ENCODE results near the gene C10orf105. TPM values are rescaled to one million over a fixed set of nuclear protein-coding genes. Genes with fewer than 3 reads are reported as not detected.
A peak's percentile ranks its signal among the peaks of the same experiment; 100 is the strongest.

C10orf105 gene
- total RNA-seq, 1 experiment from 2014 or later: not detected

GRCh38 chr10:71713135-71714030 is 6.2 kb downstream of the C10orf105 start:
- H3K27ac Mint-ChIP-seq (ENCODE audit: unreplicated experiment): peak overlapping the region; percentile 70
- intact Hi-C loops (cut with micrococcal nuclease; ENCODE audit: unreplicated experiment): no loop called here
- DNase-seq: peak; percentile 44
- no peaks in the 10 kb centered on the region for H3K27me3 Mint-ChIP-seq (ENCODE audit: unreplicated experiment)
- peaks cover 18% of the 10 kb centered on the region for H3K4me1 Mint-ChIP-seq (ENCODE audit: low read depth, unreplicated experiment)
- BruUV-seq (replicated peaks): no TSS peak
- no peak for TF ChIP-seq CTCF (IDR thresholded peaks at IDR 0.05; ENCODE audit: unreplicated experiment)
- H3K36me3 Mint-ChIP-seq (ENCODE audit: insufficient read depth, unreplicated experiment): peaks cover 4% of the 10 kb centered on the region
- H3K4me3 Mint-ChIP-seq (ENCODE audit: low read depth, unreplicated experiment): no peak overlapping the region
- CTCF ChIA-PET: interaction anchor here (0.8 to 1.6 kb wide), 4 partner anchors 16 to 370 kb away, joined by 3 to 5 read pairs (median 4); no protein-coding TSS in a partner anchor
- H3K9me3 Mint-ChIP-seq (ENCODE audit: low read depth, unreplicated experiment): no peaks in the 10 kb centered on the region

DNA sequence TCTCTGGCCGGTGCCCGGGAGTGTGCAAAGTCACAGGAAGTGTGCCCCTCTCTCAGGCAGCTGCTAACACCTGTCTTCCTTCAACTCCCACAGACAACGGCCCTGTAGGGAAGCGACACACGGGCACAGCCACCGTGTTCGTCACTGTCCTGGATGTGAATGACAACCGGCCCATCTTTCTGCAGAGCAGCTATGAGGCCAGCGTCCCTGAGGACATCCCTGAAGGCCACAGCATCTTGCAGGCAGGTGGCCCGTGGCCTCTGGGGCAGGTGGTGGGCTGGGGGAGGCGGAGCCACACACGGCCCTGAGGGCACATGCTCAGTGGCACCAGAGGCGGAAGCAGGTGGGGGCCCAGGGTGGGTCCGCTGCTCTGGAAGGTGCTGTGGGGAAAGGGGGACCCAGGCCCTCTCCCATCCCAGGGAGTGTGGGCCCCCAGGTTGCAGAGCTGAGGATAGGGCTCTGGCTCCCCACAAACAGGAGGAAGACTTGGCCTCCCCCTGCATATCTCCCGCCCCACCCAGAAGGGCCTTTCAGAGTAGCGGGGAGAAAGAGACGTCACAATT is 6.9 kb downstream of the C10orf105 start:
- no peak overlapping the region for H3K4me3 Mint-ChIP-seq (ENCODE audit: low read depth, unreplicated experiment)
- no peak for TF ChIP-seq CTCF (IDR thresholded peaks at IDR 0.05; ENCODE audit: unreplicated experiment)
- intact Hi-C loops (cut with micrococcal nuclease; ENCODE audit: unreplicated experiment): no loop called here
- CTCF ChIA-PET: interaction anchor here (1.1 to 1.6 kb wide), 3 partner anchors 16 to 369 kb away, joined by 3 to 5 read pairs (median 4); no protein-coding TSS in a partner anchor
- H3K27me3 Mint-ChIP-seq (ENCODE audit: unreplicated experiment): no peaks in the 10 kb centered on the region
- peaks cover 4% of the 10 kb centered on the region for H3K36me3 Mint-ChIP-seq (ENCODE audit: insufficient read depth, unreplicated experiment)
- peaks cover 18% of the 10 kb centered on the region for H3K4me1 Mint-ChIP-seq (ENCODE audit: low read depth, unreplicated experiment)
- H3K27ac Mint-ChIP-seq (ENCODE audit: unreplicated experiment): no peak overlapping the region
- DNase-seq: no peak
- no TSS peak for BruUV-seq (replicated peaks)
- H3K9me3 Mint-ChIP-seq (ENCODE audit: low read depth, unreplicated experiment): no peaks in the 10 kb centered on the region

DNA sequence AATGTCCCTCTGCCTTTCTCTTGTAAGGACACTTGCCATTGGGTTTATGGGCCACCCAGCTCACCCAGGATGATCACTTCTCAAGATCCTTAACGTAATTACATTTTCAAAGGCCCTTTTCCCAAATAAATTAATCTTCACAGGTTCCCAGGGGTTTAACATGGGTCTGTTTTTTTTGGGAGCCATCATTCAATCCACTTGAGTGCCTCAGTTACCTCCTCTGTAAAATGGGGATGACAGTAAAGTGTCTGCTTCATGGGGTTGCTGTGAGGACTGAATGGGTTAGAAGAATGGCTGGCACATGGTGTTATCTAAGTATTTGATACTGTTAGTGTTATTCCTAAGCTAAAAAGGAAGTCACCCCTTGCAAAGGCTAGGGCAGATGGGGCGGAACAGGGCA is 7.4 kb downstream of the C10orf105 start:
- intact Hi-C loops (cut with micrococcal nuclease; ENCODE audit: unreplicated experiment): no loop called here
- CTCF ChIA-PET: interaction anchor here (1.6 kb wide), 1 partner anchor 15 kb away, joined by 4 read pairs; no protein-coding TSS in a partner anchor
- peaks cover 4% of the 10 kb centered on the region for H3K36me3 Mint-ChIP-seq (ENCODE audit: insufficient read depth, unreplicated experiment)
- no TSS peak for BruUV-seq (replicated peaks)
- no peaks in the 10 kb centered on the region for H3K9me3 Mint-ChIP-seq (ENCODE audit: low read depth, unreplicated experiment)
- H3K4me1 Mint-ChIP-seq (ENCODE audit: low read depth, unreplicated experiment): peaks cover 18% of the 10 kb centered on the region
- no peaks in the 10 kb centered on the region for H3K27me3 Mint-ChIP-seq (ENCODE audit: unreplicated experiment)
- H3K4me3 Mint-ChIP-seq (ENCODE audit: low read depth, unreplicated experiment): no peak overlapping the region
- no peak for DNase-seq
- no peak for TF ChIP-seq CTCF (IDR thresholded peaks at IDR 0.05; ENCODE audit: unreplicated experiment)
- no peak overlapping the region for H3K27ac Mint-ChIP-seq (ENCODE audit: unreplicated experiment)

DNA sequence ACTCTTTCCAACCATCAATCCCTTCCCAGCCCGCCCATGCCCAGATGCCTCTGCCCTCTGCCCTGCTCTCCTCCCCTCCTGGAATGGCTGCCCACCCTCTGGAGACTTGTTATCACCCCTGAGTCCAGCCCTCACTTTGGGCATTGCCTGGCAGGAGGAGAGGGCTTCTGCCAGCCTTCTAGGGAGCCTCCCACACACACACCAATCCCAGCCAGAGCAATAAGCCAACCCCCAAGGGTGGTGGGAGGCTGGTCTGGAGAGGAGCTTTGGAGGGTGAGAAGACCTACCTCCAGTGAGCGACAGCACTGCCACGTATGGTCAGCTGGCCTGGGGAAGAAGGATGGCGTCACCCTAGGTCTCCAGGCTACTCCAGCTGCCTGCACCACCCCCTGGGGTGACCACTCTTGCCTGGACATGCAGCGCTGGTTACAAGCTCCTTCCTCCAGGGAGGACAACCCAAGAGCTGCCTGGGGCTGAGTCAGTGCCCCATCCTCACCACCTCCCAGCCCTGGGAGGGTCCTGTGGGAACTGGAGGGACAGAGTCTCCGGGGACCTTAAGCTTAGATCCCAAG is 8.4 kb downstream of the C10orf105 start:
- CTCF ChIA-PET: interaction anchor here (0.8 kb wide), 1 partner anchor 22 kb away, joined by 3 read pairs; no protein-coding TSS in a partner anchor
- Mint-ChIP-seq H3K4me3 (ENCODE audit: low read depth, unreplicated experiment) (no peak overlapping the region), H3K9me3 (ENCODE audit: low read depth, unreplicated experiment) (no peaks in the 10 kb centered on the region), H3K4me1 (ENCODE audit: low read depth, unreplicated experiment) (peaks cover 18% of the 10 kb centered on the region), H3K27me3 (ENCODE audit: unreplicated experiment) (no peaks in the 10 kb centered on the region), H3K27ac (ENCODE audit: unreplicated experiment) (no peak overlapping the region), H3K36me3 (ENCODE audit: insufficient read depth, unreplicated experiment) (peaks cover 4% of the 10 kb centered on the region)
- no peak for TF ChIP-seq CTCF (IDR thresholded peaks at IDR 0.05; ENCODE audit: unreplicated experiment)
- DNase-seq: no peak
- no TSS peak for BruUV-seq (replicated peaks)
- intact Hi-C loops (cut with micrococcal nuclease; ENCODE audit: unreplicated experiment): no loop called here

Measured in Calu3 (cell line).